ENCODE results near the gene ATR. TPM values are rescaled to one million over a fixed set of nuclear protein-coding genes. Genes with fewer than 3 reads are reported as not detected.

The ATR gene
- total RNA-seq, 1 experiment from 2014 or later: 15.8 TPM

- DNase-seq: no peak
- H3K9ac ChIP-seq (ENCODE audit: extremely low read depth, insufficient read length, low read length): no peak overlapping the region
- H3K9me3 Mint-ChIP-seq: no peaks in the 10 kb centered on the region
- TF ChIP-seq CTCF (conservative IDR thresholded peaks at IDR 0.05): no peak
- no peak overlapping the region for H3K18ac ChIP-seq (ENCODE audit: insufficient read length, low read depth, low read length)
- H3K36me3 Mint-ChIP-seq (ENCODE audit: insufficient read depth in 1 of 3, low read depth in 3 of 3): peaks cover 5 to 25% (median 21%) of the 10 kb centered on the region in 3 experiments; a peak in 5 of 7 replicates
- no peak overlapping the region for H3K4me2 ChIP-seq (ENCODE audit: insufficient read depth, insufficient read length, low read length)
- H2AFZ ChIP-seq (ENCODE audit: low read length): no peak overlapping the region
- peaks cover 0 to 3% of the 10 kb centered on the region in 2 experiments; a peak in 1 of 4 replicates for H3K4me1 Mint-ChIP-seq
- H3K79me2 ChIP-seq (ENCODE audit: insufficient read depth, low read length): no peaks in the 10 kb centered on the region
- H3K14ac ChIP-seq (ENCODE audit: insufficient read depth, low read length): no peak overlapping the region
- H2BK5ac ChIP-seq (ENCODE audit: insufficient read length, low read length): no peak overlapping the region
- H3K4ac ChIP-seq (ENCODE audit: low read depth, low read length): no peak overlapping the region
- no peaks in the 10 kb centered on the region for H3K79me1 ChIP-seq (ENCODE audit: insufficient read depth, low read depth, low read length, poor library complexity, severe bottlenecking)
- H3K4me1 ChIP-seq (ENCODE audit: insufficient read depth, low read length): no peaks in the 10 kb centered on the region
- H4K8ac ChIP-seq (replicated peaks; ENCODE audit: insufficient read length, low read depth, low read length): no peak overlapping the region
- H3K9me3 ChIP-seq (ENCODE audit: control insufficient read depth, low read depth, low read length): no peaks in the 10 kb centered on the region
- no peak overlapping the region for H3T11ph ChIP-seq (ENCODE audit: low read length)
- H2BK15ac ChIP-seq (ENCODE audit: low read depth, low read length): no peak overlapping the region
- WGBS (ENCODE audit: extremely low coverage, insufficient read length, low lambda C conversion rate): no CpG with 5 or more reads among the region's 4 CpGs
- no peak overlapping the region for H2AK5ac ChIP-seq (ENCODE audit: insufficient read length, low read length)
- no peaks in the 10 kb centered on the region for H3K27me3 ChIP-seq (ENCODE audit: insufficient read depth, low read length)
- no peak overlapping the region for H3K27ac Mint-ChIP-seq
- H3K27ac ChIP-seq (ENCODE audit: insufficient read length, low read depth, low read length): no peak overlapping the region
- no peaks in the 10 kb centered on the region for H3K27me3 Mint-ChIP-seq (ENCODE audit: low read depth)
- no peak overlapping the region for H3K23ac ChIP-seq (ENCODE audit: insufficient read length, low read depth, low read length)
- H2BK20ac ChIP-seq (ENCODE audit: low read depth, low read length, poor library complexity, severe bottlenecking): no peak overlapping the region
- no peaks in the 10 kb centered on the region for H4K20me1 ChIP-seq (ENCODE audit: control insufficient read depth, insufficient read depth, insufficient read length)
- no peaks in the 10 kb centered on the region for H3K23me2 ChIP-seq (ENCODE audit: insufficient read length, low read depth, low read length, poor library complexity, severe bottlenecking)
- no peak overlapping the region for H3K4me3 Mint-ChIP-seq
- H2BK12ac ChIP-seq (ENCODE audit: insufficient read length, low read depth, low read length): no peak overlapping the region
- H3K56ac ChIP-seq (ENCODE audit: insufficient read length, low read depth, low read length): no peak overlapping the region
- H4K5ac ChIP-seq (ENCODE audit: insufficient read length, low read depth, low read length): no peak overlapping the region
- H2BK120ac ChIP-seq (ENCODE audit: low read depth, low read length, poor library complexity, severe bottlenecking): no peak overlapping the region
- no peak overlapping the region for H4K91ac ChIP-seq (ENCODE audit: insufficient read length, low read depth, low read length)
Observed at GRCh38 chr3:142563496-142563997, 15.0 kb downstream of the ATR start.

Measured in H9 (cell line).